Endometrial microvascular endothelial cells (primary cell): ENCODE data around the gene CCDC15. TPM values are rescaled to one million over a fixed set of nuclear protein-coding genes. Genes with fewer than 3 reads are reported as not detected.
"Not testable (repeated sequence)": the region's sequence is repeated elsewhere in the genome, so short reads cannot be mapped to it uniquely, and the experiment has no call there.

Experiments used
- in situ Hi-C: cut with HindIII; loops from 2 replicates; pipeline ENCODE4 v1.10.0; 2017; ENCODE audit warnings: low sequenced_read_pairs, low pct_unique_long_range_greater_than_20kb; ENCODE audit errors: inconsistent ontology term
- total RNA-seq: library from RNA; depleted of rRNA; stranded (reverse); fragments of >200 nt; gene quantifications from one replicate; pipeline ENCODE4 v1.2.3, GENCODE V29; 2015; ENCODE audit errors: inconsistent ontology term

CCDC15 gene
- total RNA-seq, 1 donor from 2014 or later: 11.2 TPM

DNA sequence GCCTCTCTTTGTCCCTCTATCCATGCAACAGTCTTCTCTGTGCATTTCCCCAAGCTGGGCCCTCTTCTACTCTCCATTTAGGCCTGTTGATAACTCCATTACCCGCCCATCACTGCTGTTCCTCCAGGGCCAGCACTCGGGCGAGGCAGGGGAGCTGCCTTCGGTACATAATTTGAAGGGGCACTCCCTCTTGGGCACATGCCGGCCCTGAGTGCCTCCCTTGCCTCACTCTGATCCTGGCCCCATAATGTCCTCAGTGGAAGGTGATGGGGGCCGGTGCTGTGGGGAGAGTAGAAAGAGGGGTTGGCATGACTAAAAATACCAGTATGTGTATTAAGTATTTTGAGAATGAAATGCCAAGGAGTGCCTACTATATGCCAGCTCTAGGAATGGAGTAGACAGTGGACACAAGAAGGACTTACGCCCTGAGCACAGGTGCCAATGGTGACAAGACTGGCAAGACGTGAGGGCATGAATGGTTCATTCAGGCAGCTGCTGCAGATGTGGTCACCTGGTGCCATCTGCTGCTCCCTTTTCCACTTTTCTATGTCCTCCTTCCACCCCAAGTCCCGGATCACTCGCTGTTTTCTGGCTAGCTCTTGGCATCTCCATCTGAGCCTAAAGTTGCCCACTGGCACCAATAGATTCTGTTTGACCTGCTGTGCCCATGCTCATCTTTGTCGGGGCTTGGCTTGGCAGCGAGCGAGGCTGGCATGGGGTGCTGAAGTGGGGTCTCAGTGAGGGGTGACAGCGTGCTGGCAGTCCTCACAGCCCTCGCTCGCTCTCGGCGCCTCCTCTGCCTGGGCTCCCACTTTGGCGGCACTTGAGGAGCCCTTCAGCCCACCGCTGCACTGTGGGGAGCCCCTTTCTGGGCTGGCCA lies 134.8 kb downstream of the CCDC15 start:
- in situ Hi-C loops: no loop called here

- in situ Hi-C loops: not testable (repeated sequence)
Measured at GRCh38 chr11:125089481-125089880, 135.5 kb downstream of the CCDC15 start.

DNA sequence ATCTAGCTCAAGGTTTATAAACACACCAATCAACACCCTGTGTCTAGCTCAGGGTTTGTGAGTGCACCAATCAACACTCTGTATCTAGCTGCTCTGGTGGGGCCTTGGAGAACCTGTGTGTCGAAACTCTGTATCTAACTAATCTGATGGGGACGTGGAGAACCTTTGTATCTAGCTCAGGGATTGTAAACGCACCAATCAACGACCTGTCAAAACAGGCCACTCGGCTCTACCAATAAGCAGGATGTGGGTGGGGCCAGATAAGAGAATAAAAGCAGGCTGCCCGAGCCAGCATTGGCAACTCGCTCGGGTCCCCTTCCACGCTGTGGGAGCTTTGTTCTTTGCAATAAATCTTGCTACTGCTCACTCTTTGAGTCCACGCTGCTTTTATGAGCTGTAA lies 136.1 kb downstream of the CCDC15 start:
- in situ Hi-C loops: not testable (repeated sequence)

DNA sequence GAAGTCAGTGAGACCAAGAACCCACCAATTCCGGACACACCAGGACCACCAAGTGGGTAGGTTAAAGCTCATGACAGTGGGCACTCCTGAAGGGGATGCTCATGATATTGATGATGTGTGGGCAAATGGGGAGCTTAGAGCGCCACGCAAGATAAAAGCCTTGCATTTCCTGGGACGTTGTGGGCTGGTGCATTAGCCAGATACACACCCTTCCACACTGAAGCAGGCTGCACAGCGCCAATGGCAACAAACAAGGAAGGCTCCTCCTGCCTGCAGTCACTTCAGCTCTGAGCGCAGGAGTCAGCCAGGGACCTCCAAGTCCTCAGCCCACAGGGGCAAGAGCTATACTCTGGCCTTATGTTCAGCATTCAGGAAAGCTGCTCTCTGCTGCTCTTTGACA lies 136.8 kb downstream of the CCDC15 start:
- in situ Hi-C loops: no loop called here

Other genes starting within 250 kb of the CCDC15 start
- 14.6 TPM for gene NRGN, start 214.3 kb upstream of the CCDC15 start, total RNA-seq
- gene VSIG2, start 201.9 kb upstream of the CCDC15 start, total RNA-seq: 0.46 TPM
- gene ESAM, start 191.9 kb upstream of the CCDC15 start, total RNA-seq: 289 TPM
- gene MSANTD2, start 153.8 kb upstream of the CCDC15 start, total RNA-seq: 16.1 TPM
- gene ROBO3, start 88.8 kb upstream of the CCDC15 start, total RNA-seq: 9.9 TPM
- gene ROBO4, start 56.3 kb upstream of the CCDC15 start, total RNA-seq: 430 TPM
- gene HEPN1, start 35.0 kb upstream of the CCDC15 start, total RNA-seq: not detected
- gene HEPACAM, start 18.2 kb upstream of the CCDC15 start, total RNA-seq: not detected
- 2.3 TPM for gene SLC37A2, start 109.1 kb downstream of the CCDC15 start, total RNA-seq
- 50.9 TPM for gene TMEM218, start 157.4 kb downstream of the CCDC15 start, total RNA-seq
- gene PKNOX2, start 210.5 kb downstream of the CCDC15 start, total RNA-seq: not detected